OCI-LY1 (cell line): ENCODE measurements around the gene SPDYE6.
A peak's percentile ranks its signal among the peaks of the same experiment; 100 is the strongest.

ENCODE experiments used
- H2AFZ ChIP-seq: fragments of 200-600 bp; sonication (generic), shearing (Covaris generic); 2 replicates; pipeline ENCODE4 v1.6.0; 2014; ENCODE audit warnings: antibody characterized with exemption, mild to moderate bottlenecking, low read length
- H3F3A ChIP-seq: fragments of 200-600 bp; sonication (generic), shearing (Covaris generic); 2 replicates; pipeline ENCODE4 v1.6.0; 2014; ENCODE audit warnings: mild to moderate bottlenecking, antibody characterized with exemption, low read length, moderate library complexity; ENCODE audit not compliant: insufficient read depth
- H3K27ac ChIP-seq: fragments of 200-600 bp; sonication (generic); 2 replicates; pipeline ENCODE4 v1.5.1; 2014; ENCODE audit warnings: low read length, mixed run types, mild to moderate bottlenecking, low read depth; ENCODE audit not compliant: poor library complexity, severe bottlenecking
- H3K27me3 ChIP-seq: fragments of 200-600 bp; sonication (generic); 2 replicates; pipeline ENCODE4 v1.6.0; 2014; ENCODE audit warnings: antibody characterized with exemption, mild to moderate bottlenecking, low read length, moderate library complexity; ENCODE audit not compliant: insufficient read depth
- H3K36me3 ChIP-seq: fragments of 200-600 bp; sonication (generic); 2 replicates; pipeline ENCODE4 v1.6.1; 2014; ENCODE audit warnings: mild to moderate bottlenecking, antibody characterized with exemption, low read length, moderate library complexity, mixed read lengths; ENCODE audit not compliant: insufficient read depth
- H3K4me1 ChIP-seq: fragments of 200-600 bp; sonication (generic); 2 replicates; pipeline ENCODE4 v1.5.1; 2014; ENCODE audit warnings: mild to moderate bottlenecking, low read length, moderate library complexity; ENCODE audit not compliant: insufficient read depth, severe bottlenecking
- H3K4me2 ChIP-seq: fragments of 200-600 bp; sonication (generic), shearing (Covaris generic); 2 replicates; pipeline ENCODE4 v1.6.1; 2014; ENCODE audit warnings: low read length
- H3K4me3 ChIP-seq: fragments of 200-600 bp; sonication (generic); 2 replicates; pipeline ENCODE4 v1.5.1; 2014; ENCODE audit warnings: low read length, low read depth, mild to moderate bottlenecking, mixed read lengths; ENCODE audit not compliant: poor library complexity, severe bottlenecking
- H3K79me2 ChIP-seq: fragments of 200-600 bp; shearing (Covaris generic); 2 replicates; pipeline ENCODE4 v1.6.1; 2016; ENCODE audit warnings: mixed run types, low read length, mixed read lengths; ENCODE audit not compliant: insufficient read depth
- H3K9ac ChIP-seq: fragments of 200-600 bp; sonication (generic), shearing (Covaris generic); 2 replicates; pipeline ENCODE4 v1.6.1; 2014; ENCODE audit warnings: mild to moderate bottlenecking, low read length, mixed read lengths
- H3K9me2 ChIP-seq: fragments of 200-600 bp; sonication (generic), shearing (Covaris generic); 2 replicates; pipeline ENCODE4 v1.6.1; 2014; ENCODE audit warnings: low read depth, mild to moderate bottlenecking, low read length, mixed read lengths
- H3K9me3 ChIP-seq: fragments of 200-600 bp; shearing (Covaris generic); 2 replicates; pipeline ENCODE4 v1.6.1; 2014; ENCODE audit warnings: low read length, mixed read lengths
- H4K20me1 ChIP-seq: fragments of 200-600 bp; sonication (generic), shearing (Covaris generic); 2 replicates; pipeline ENCODE4 v1.6.0; 2016; ENCODE audit warnings: mild to moderate bottlenecking, low read length; ENCODE audit not compliant: insufficient read depth
- CTCF ChIP-seq: fragments of 200-600 bp; sonication (generic), shearing (Covaris generic); IDR thresholded peaks from 2 replicates; pipeline ENCODE4 v1.5.1; 2017; ENCODE audit warnings: mild to moderate bottlenecking, antibody characterized with exemption, low read length, moderate library complexity, mixed read lengths
- EZH2 ChIP-seq: fragments of 200-600 bp; sonication (generic), shearing (Covaris generic); IDR thresholded peaks from 2 replicates; pipeline ENCODE4 v1.8.0; 2017; ENCODE audit warnings: borderline replicate concordance, mixed run types, mild to moderate bottlenecking, antibody characterized with exemption, low read length, moderate library complexity, mixed read lengths

SPDYE6 gene

GRCh38 chr7:102400360-102400759 lies 44.1 kb upstream of the SPDYE6 start:
- Histone ChIP-seq H3K79me2 (peaks cover 10% of the 10 kb centered on the region; the same call in 1 of the 2 replicates), H3K9ac (no peak overlapping the region), H3K4me1 (peaks cover 48% of the 10 kb centered on the region), H3F3A (peaks cover 19% of the 10 kb centered on the region), H3K9me2 (no peaks in the 10 kb centered on the region), H3K4me3 (no peak overlapping the region), H3K4me2 (no peak overlapping the region), H3K9me3 (no peaks in the 10 kb centered on the region), H3K27ac (peak overlapping the region; percentile 41), H4K20me1 (no peaks in the 10 kb centered on the region), H3K27me3 (no peaks in the 10 kb centered on the region), H2AFZ (no peak overlapping the region), H3K36me3 (peaks cover 78% of the 10 kb centered on the region)
- TF ChIP-seq CTCF: no peak
- no peak for TF ChIP-seq EZH2

GRCh38 chr7:102398543-102398942 lies 42.3 kb upstream of the SPDYE6 start:
- H3F3A ChIP-seq: peaks cover 15% of the 10 kb centered on the region
- H3K36me3 ChIP-seq: peaks cover 62% of the 10 kb centered on the region
- H3K27me3 ChIP-seq: no peaks in the 10 kb centered on the region
- no peak overlapping the region for H3K27ac ChIP-seq
- H3K9me3 ChIP-seq: no peaks in the 10 kb centered on the region
- peaks cover 10% of the 10 kb centered on the region; the same call in 1 of the 2 replicates for H3K79me2 ChIP-seq
- H3K9ac ChIP-seq: no peak overlapping the region
- H3K4me1 ChIP-seq: peaks cover 37% of the 10 kb centered on the region
- H3K4me2 ChIP-seq: no peak overlapping the region
- no peak overlapping the region for H2AFZ ChIP-seq
- TF ChIP-seq CTCF: no peak
- TF ChIP-seq EZH2: no peak
- H4K20me1 ChIP-seq: no peaks in the 10 kb centered on the region
- H3K4me3 ChIP-seq: no peak overlapping the region
- no peaks in the 10 kb centered on the region for H3K9me2 ChIP-seq

GRCh38 chr7:102396710-102397019 lies 40.4 kb upstream of the SPDYE6 start:
- peak overlapping the region; percentile 96 for H3K4me2 ChIP-seq
- H3F3A ChIP-seq: no peaks in the 10 kb centered on the region
- no peaks in the 10 kb centered on the region for H3K27me3 ChIP-seq
- H3K79me2 ChIP-seq: peaks cover 10% of the 10 kb centered on the region; the same call in 1 of the 2 replicates
- H3K9me2 ChIP-seq: no peaks in the 10 kb centered on the region
- no peak overlapping the region for H2AFZ ChIP-seq
- peak overlapping the region; percentile 77 for H3K4me3 ChIP-seq
- H4K20me1 ChIP-seq: no peaks in the 10 kb centered on the region
- peak overlapping the region; percentile 82 for H3K9ac ChIP-seq
- H3K4me1 ChIP-seq: peaks cover 18% of the 10 kb centered on the region
- H3K36me3 ChIP-seq: peaks cover 59% of the 10 kb centered on the region
- TF ChIP-seq CTCF: no peak
- TF ChIP-seq EZH2: no peak
- no peaks in the 10 kb centered on the region for H3K9me3 ChIP-seq
- H3K27ac ChIP-seq: peak overlapping the region; percentile 67
